Cortex of kidney (tissue), 1 donor: ENCODE results near the gene RNF126.
"Not testable (repeated sequence)": the region's sequence is repeated elsewhere in the genome, so short reads cannot be mapped to it uniquely, and the experiment has no call there.

ENCODE experiments used
- DNase-seq: peaks from one replicate; lab custom pipeline; 2025; lab: John Stamatoyannopoulos, UW

RNF126 gene

DNA sequence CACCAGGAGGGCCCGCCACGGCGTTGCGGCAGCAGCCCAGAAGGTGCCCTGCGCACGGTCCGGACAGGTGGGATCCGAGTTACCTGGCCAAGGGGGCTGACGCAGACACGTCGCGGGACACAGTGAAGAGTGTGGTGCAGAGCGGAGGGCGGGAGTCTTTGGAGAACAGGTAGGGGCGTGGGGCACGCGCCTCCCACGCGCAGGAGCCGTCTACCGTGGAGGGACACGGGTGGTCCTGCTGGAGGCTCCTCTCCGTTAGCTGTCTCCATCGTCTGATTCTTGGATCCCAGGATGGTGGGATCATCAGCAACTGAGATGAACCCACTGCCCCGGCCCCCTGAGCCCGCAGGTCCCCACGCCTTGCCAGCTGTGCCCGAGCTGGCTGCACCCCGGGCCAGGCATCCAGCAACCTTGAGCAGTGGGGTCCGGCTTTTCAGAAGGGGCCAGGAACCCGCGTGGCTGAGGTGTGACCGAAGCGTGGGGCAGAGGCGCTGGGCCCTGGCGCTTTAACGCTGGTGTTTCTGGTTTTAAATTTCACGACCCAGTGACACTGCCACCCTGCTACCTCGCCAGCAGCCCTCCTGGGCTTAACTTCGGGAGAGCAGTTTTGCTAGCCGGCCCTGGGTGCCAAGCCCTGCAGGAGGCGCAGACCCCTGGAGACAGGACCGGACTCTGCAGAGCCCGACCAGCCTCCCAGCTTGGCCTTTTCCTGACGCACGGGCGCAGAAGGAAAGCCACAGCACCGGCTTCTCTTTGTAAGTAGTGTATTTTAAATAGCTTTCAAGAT, 16.0 kb downstream of the RNF126 start:
- no peak for DNase-seq

- DNase-seq: no peak
Observed at GRCh38 chr19:645912-646778, 16.9 kb downstream of the RNF126 start.

- DNase-seq: no peak
Observed at GRCh38 chr19:644789-645188, 18.2 kb downstream of the RNF126 start.

DNA sequence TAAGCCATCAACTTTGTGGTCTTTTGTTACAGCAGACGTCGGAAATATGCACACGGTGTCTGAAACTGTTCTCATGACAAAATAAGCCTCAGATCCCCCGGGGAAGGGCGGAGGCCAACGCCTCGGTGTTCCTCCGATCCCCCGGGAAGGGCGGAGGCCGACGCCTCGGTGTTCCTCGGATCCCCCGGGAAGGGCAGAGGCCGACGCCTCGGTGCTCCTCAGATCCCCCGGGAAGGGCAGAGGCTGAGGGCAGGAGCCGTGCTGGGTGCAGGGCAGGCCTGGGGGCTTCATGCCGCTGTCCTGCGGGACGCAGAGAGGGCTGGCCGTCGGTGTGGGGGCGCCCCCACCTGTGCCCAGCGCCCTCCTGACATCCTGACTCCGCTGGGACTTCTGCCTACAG, 18.7 kb downstream of the RNF126 start:
- no peak for DNase-seq

DNA sequence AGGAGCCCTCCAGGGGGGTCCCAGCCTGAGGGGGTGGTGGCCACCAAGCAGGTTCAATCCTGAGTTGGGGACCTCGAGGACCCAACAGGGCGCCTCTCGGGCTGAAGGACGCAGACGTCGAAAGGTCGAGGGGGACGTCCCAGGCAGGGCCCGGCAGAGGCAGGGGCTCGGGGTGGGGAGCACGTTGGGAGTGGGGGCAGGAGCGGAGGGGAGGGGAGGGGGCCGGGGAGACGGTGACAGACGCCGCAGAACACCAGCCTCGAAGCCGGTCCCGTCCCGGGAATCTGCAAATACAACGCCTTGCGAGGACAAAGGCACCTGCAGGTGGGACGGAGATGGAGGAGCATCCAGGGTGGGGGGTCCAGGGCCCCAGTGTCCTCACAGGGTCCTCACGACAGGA, 19.3 kb downstream of the RNF126 start:
- DNase-seq: no peak

DNA sequence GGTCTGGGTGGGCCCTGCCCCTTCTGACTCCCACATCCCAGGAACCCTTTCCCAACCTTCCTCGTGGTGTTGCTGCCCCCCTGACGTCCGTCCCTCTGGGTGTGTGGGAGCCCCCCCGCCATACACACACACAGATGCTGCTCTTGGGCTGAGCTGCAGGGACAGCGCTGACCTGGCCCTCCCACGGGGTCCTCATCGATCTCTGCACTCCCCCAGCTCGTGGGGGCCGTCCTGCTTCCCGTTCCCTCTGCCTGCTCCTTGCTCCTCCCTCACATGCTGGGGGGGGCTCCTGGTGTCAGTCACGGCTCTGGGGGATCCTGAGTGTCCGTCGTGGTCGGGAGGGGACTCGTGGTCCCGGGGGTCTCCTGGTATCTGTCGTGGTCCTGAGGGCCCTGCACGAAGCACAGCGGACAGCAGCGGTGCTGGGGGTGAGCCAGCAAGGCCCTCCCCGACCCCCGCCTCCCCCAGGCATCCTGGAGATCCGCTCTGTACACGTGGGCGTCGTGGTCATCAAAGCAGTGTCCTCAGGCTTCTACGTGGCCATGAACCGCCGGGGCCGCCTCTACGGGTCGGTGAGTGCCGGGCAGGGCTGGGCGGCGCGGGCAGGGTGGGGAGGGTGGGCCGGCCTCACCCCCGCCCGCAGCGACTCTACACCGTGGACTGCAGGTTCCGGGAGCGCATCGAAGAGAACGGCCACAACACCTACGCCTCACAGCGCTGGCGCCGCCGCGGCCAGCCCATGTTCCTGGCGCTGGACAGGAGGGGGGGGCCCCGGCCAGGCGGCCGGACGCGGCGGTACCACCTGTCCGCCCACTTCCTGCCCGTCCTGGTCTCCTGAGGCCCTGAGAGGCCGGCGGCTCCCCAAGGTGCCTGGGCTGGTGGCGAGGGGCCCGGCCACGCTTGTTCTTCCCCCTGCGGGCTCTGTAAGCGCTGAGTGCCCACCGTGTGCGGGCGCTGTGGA, 20.0 kb downstream of the RNF126 start:
- DNase-seq: no peak

- DNase-seq: no peak
Observed at GRCh38 chr19:641702-642101, 21.3 kb downstream of the RNF126 start.

DNA sequence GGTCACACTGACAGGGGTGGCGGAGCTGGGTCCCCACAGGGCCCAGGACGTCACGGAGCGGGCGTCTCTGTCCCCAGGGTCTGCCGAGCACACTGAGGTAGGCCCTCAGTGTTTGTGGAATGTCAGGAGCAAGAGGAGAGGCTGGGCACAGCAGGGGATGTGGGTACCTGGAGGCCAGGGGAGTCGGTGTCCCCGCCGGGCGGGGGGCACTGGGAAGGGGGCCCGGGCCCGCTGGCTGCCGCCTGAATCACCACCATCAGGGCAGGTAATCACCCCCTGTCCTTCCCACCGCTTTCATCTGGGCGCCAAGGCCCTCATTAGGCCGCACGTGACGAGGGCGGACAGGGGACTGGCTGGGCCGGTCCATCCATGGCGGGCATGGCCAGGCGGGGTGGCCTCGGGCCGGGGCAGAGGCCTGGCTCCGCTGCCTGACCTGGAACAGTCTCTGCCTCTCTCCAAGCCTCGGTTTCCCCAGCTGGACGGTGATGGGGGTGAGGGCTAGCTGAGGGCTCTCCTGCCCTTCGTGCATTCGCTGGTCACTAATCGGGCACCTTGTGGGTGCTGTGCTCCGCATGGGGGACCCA, 22.3 kb downstream of the RNF126 start:
- DNase-seq: no peak

DNA sequence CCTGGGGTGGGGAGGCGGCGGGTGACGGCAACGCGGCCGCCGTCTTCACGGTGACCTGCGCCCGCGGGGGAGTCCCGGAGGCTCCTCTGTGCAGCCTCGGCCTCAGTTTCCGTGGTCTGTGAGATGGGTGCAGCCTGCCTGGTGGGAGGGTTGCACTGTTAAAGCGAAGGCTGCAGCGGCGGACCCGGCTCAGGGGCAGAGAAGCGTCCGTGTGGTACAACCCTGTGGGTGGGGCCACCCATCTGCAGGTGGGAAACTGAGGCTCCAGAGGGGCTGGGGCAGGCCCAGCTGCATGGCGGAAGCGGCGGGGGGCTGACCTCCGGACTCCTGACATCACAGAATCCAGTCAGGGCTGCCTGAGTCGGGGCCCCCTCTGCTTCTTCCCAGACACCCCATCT, 22.9 kb downstream of the RNF126 start:
- no peak for DNase-seq

DNA sequence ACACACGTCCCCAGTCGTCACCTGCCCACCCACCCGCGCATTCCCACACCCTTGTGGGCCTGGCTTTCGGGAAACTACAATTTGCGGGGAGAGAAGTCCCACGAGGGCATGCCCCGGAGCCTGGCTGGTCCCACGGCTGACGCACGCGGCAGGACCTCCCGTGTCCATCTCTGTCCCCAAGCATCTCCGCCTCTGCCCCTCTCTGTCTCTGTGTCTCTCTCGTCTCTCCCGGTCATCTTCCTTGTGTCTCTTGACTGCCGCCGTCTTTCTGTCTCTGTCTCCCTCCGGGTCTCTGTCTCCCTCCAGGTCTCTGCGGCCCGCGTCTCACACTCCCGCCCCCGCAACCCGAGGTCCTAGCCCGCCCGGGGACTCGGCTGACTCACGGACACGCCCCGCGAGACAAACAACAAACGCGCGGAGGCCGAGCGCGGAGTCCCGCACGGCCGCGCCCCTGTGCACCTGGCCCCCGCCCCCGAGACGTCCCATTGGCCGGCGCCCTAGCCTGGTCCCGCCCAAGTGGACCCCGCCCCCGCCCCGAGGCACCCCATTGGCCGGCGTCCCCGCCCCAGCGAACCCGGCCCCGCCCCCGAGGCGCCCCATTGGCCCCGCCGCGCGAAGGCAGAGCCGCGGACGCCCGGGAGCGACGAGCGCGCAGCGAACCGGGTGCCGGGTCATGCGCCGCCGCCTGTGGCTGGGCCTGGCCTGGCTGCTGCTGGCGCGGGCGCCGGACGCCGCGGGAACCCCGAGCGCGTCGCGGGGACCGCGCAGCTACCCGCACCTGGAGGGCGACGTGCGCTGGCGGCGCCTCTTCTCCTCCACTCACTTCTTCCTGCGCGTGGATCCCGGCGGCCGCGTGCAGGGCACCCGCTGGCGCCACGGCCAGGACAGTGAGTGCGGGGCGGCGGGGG, 23.5 kb downstream of the RNF126 start, which contains the start of gene FGF22:
Gene FGF22 (plus strand): TSS at position 627 of the 908 bp plus-strand sequence. CDS start 47 bp downstream, at position 674.
- DNase-seq: no peak

GRCh38 chr19:638906-639252, 24.1 kb downstream of the RNF126 start:
- no peak for DNase-seq

DNA sequence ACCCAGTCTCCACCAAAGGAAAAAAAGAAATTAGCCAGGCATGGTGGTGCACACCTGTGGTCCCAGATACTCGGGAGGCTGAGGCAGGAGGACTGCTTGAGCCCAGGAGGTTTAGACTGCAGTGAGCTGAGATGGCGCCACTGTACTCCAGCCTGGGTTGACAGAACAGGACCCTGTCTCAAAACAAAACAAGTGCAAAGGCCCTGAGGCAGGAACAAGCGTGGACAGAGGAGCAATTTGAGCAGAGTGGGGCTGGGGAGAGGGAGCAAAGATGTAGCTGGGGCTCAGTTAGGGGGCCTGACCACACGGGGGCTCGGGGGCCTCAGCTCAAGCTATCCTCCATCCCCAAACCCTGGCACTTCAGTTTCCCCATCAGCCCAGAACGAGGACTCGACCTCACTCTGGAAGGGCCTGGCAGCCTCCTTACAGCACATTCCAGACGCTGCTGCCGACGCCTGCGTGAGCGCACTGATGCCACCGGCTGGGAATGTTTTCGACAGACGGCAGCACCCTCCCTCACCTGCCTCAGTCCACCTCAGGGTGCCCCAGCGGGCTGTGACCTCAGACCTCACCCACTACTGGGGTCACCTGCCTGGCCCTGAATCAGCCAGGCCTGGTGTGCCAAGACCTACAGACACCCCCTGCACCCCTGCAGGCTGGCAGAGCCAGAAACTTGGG, 27.9 kb downstream of the RNF126 start:
- DNase-seq: no peak

DNA sequence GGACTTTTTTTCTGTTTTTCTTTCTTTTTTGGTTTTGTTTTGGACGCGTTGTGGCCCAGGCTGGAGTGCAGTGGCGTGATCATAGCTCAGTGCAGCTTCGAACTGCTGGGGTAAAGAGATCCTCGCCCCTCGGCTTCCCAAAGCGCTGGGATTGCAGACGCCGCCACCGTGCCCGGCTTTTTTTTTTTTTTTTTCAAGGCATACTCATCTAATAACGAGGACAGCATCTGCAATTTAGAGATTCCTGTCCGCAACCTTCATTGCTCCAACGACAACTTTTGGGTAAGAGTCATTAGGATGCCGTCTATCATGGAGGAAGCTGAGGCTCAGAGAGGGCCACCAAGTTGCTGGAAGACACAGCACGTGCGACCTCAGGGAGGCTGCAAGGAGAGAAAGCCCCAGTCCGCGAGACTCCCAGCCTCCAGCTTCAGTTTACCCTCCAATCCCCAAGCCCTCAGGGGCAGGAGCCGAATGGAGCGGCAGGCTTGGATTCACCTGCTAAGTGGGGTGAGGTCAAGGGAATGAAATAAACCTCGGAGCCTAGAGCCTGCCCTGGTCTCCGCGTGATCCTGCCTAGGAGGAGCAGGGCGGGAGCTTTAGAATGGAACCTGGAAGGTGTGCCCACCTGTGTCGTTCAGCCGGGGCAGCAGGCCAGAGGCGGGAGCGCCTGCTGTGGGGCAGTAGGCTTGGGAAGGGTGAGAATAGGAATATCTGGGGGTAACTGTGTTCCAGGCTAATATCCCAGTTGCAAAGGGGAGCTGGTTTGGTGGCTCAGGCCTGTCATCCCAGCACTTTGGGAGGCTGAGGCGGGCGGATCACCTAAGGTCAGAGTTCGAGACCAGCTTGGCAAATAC, 29.0 kb downstream of the RNF126 start:
- no peak for DNase-seq

GRCh38 chr19:633068-633785, 29.8 kb downstream of the RNF126 start, which contains the start of gene POLRMT:
TSS of gene POLRMT (minus strand) at chr19:633537. CDS start at chr19:633512, 25 bp downstream.
- DNase-seq: peak; percentile 58

GRCh38 chr19:632579-633067, 30.4 kb downstream of the RNF126 start:
- DNase-seq: no peak

DNA sequence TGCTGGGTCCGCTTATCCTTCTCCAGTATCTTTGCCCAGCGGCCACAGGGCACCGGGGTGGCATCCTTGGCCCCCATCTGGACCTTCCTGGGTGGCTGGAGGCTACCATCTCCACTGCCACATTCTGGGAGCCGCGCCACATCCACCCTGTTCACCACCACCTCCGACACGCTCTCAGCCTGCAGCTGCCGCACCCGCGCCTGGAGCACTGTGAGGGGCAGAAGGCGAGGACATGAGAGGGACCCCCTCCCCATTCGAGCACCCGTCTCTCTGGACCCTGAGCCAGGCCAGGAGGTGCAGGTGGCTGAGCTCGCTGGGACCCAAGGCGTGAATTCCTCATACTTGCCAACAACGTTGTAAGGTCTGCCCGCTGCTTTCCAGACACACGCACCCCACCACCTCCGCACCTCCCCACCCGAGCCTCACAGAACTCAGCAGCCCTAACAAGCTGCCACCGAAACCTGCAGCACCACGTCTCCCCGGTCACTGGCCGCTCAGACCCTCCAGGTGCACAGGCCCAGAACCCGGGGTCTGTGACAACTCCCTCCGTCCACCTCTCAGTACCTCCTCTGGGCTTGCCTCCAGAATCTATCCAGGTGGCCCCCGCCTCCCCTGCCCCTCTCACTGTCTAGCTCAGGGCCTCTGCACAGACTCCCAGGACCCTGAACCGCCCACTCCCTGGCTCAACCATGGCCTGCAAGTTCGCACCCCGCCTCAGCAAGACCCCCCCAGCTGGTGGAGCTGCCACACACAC, 32.9 kb downstream of the RNF126 start:
- no peak for DNase-seq

GRCh38 chr19:629515-629914, 33.5 kb downstream of the RNF126 start:
- DNase-seq: not testable (repeated sequence)
